GM12878 (cell line): Measurements from ENCODE around the gene DLG2. TPM values are rescaled to one million over a fixed set of nuclear protein-coding genes. Genes with fewer than 3 reads are reported as not detected.
"Not testable (repeated sequence)": the region's sequence is repeated elsewhere in the genome, so short reads cannot be mapped to it uniquely, and the experiment has no call there.

Experiments
- ATAC-seq: fragments of 200-7000 bp; cut with Tn5 transposase; 3 replicates; pipeline ENCODE4 v1.9.1; 2020; ENCODE audit warnings: mild to moderate bottlenecking, moderate library complexity
- BruUV-seq: library from RNA; stranded (reverse); fragments of 400-500 nt; replicated peaks from 2 replicates; lab custom pipeline; 2021; lab: Mats Ljungman, UMichigan
- CTCF ChIA-PET: fragments of 300-600 bp; sonication (Branson Sonifier 250); formaldehyde crosslinking; extraction: SDS; loops from one replicate; lab custom pipeline; 2021; ENCODE audit warnings: inconsistent platforms; lab: Yijun Ruan, JAX
- POLR2A ChIA-PET: fragments of 350-600 bp; formaldehyde crosslinking; extraction: SDS; loops from one replicate; lab custom pipeline; 2021; ENCODE audit warnings: inconsistent platforms; lab: Charles Lee
- RAD21 ChIA-PET: fragments of 300-600 bp; sonication (Branson Sonifier 250); formaldehyde crosslinking; loops from one replicate; lab custom pipeline; 2023; ENCODE audit warnings: antibody characterized with exemption; ENCODE audit not compliant: unreplicated experiment; lab: Charles Lee
- SMC1A ChIA-PET: fragments of 300-600 bp; sonication (Branson Sonifier 250); formaldehyde crosslinking; loops from one replicate; lab custom pipeline; 2023; ENCODE audit not compliant: unreplicated experiment, uncharacterized antibody; lab: Charles Lee
- DNase-seq: peaks from one replicate; pipeline ENCODE4 v3.0.0-alpha.2; 2011; ENCODE audit warnings: low read depth, low spot score
- FAIRE-seq: peaks from 3 replicates; lab custom pipeline; 2011; peaks lifted over from hg19 to GRCh38; lab: Jason Lieb, UNC
- H2AFZ ChIP-seq: 2 replicates; pipeline ENCODE4 v1.6.0; 2011; ENCODE audit warnings: low read depth, low read length, control low read depth; ENCODE audit not compliant: control insufficient read depth
- H3K27ac ChIP-seq: 2 replicates; pipeline ENCODE4 v1.5.1; 2011; ENCODE audit warnings: control low read depth; ENCODE audit not compliant: control insufficient read depth, insufficient read depth
- H3K27me3 ChIP-seq, 2 experiments: replicated peaks in 1 of 2; 2 replicates each; pipeline versions ENCODE4 v1.6.0 to v1.6.1; 2011; ENCODE audit warnings: low read length in 1 of 2; ENCODE audit not compliant: control insufficient read depth in 2 of 2, insufficient read depth in 2 of 2
- H3K36me3 ChIP-seq, 2 experiments: 2 replicates each; pipeline ENCODE4 v1.5.1; 2011; ENCODE audit warnings: low read length in 1 of 2; ENCODE audit not compliant: control insufficient read depth in 2 of 2, insufficient read depth in 2 of 2
- H3K4me1 ChIP-seq: 2 replicates; pipeline ENCODE4 v1.6.1; 2011; ENCODE audit warnings: mild to moderate bottlenecking, low read length, moderate library complexity, mixed read lengths; ENCODE audit not compliant: control insufficient read depth, insufficient read depth
- H3K4me2 ChIP-seq: 2 replicates; pipeline ENCODE4 v1.6.0; 2011; ENCODE audit warnings: control low read depth; ENCODE audit not compliant: control insufficient read depth, insufficient read depth
- H3K4me3 ChIP-seq: fragments of 200-600 bp; sonication (generic); 2 replicates; pipeline ENCODE4 v1.5.1; 2016
- H3K79me2 ChIP-seq: 2 replicates; pipeline ENCODE4 v1.6.0; 2011; ENCODE audit warnings: low read length; ENCODE audit not compliant: control insufficient read depth, insufficient read depth
- H3K9ac ChIP-seq: 2 replicates; pipeline ENCODE4 v1.8.0; 2011; ENCODE audit warnings: low read length, control low read depth, mixed read lengths; ENCODE audit not compliant: control insufficient read depth, insufficient read depth
- H3K9me3 ChIP-seq: replicated peaks from 3 replicates; pipeline ENCODE4 v1.5.1; 2011; ENCODE audit warnings: mild to moderate bottlenecking, low read length; ENCODE audit not compliant: control insufficient read depth, insufficient read depth
- H4K20me1 ChIP-seq: 2 replicates; pipeline ENCODE4 v1.6.0; 2011; ENCODE audit not compliant: control insufficient read depth, insufficient read depth
- ATF7 ChIP-seq: fragments of 450-650 bp; IDR thresholded peaks from 2 replicates; pipeline ENCODE4 v1.6.1; 2016; ENCODE audit warnings: low read depth, mild to moderate bottlenecking
- MEF2A ChIP-seq: IDR thresholded peaks from 2 replicates; pipeline ENCODE4 v1.6.1; 2011; ENCODE audit warnings: low read depth, mild to moderate bottlenecking, low read length, moderate library complexity; ENCODE audit not compliant: insufficient read depth
- MTA2 ChIP-seq: fragments of 450-650 bp; IDR thresholded peaks from 2 replicates; pipeline ENCODE4 v1.6.1; 2016; ENCODE audit warnings: low read depth, mild to moderate bottlenecking, moderate library complexity
- RUNX3 ChIP-seq: IDR thresholded peaks from 2 replicates; pipeline ENCODE4 v1.6.1; 2012; ENCODE audit warnings: low read length, inconsistent platforms
- WGBS: methylation state at CpG from one replicate; pipeline ENCODE4 v1.1.6; 2016; ENCODE audit warnings: low lambda C conversion rate; ENCODE audit not compliant: insufficient replicate concordance, insufficient coverage; ENCODE audit errors: missing lambda C conversion rate; 5-methylcytosine and 5-hydroxymethylcytosine counted together
- in situ Hi-C: fragments of 300-500 bp; cut with MboI; formaldehyde crosslinking; loops from 9 replicates; pipeline ENCODE4 v1.14.3; 2018; ENCODE audit warnings: mixed read lengths
- intact Hi-C: fragments of 100-400 bp; cut with micrococcal nuclease; formaldehyde crosslinking; loops from one replicate; pipeline ENCODE4 v1.14.2; 2022; ENCODE audit not compliant: unreplicated experiment
- polyA plus RNA-seq, 11 experiments: library from polyadenylated mRNA; depleted of rRNA in 4 of 11; unstranded in 6 of 11; stranded (reverse) in 5 of 11; fragments of >200 nt; fragmentation: Nextera tagmentation in 4 of 11; fragmentation: Illumina TruSeq in 1 of 11; extraction: Ambion mirVana in 4 of 11; extraction: Trizol in 1 of 11; gene quantifications; 1 replicate in 1 of 11; 2 replicates in 10 of 11; pipeline versions ENCODE4 v1.2.1 to v1.2.3, GENCODE V29; 2011 to 2016; ENCODE audit warnings: inconsistent platforms in 2 of 11, missing spikeins in 2 of 11, low read depth in 1 of 11
- total RNA-seq, 4 experiments: library from RNA; depleted of rRNA in 3 of 4; stranded (reverse); fragments of >200 nt in 3 of 4; fragmentation: Illumina TruSeq in 1 of 4; extraction: Trizol in 1 of 4; gene quantifications; 2 replicates each; pipeline versions ENCODE4 v1.2.1 to v1.2.3, GENCODE V29; 2013 to 2021
- TF ChIP-seq, protein P1 (sequence below): IDR thresholded peaks from 2 replicates; pipeline ENCODE4 v1.6.1; 2012; ENCODE audit warnings: low read length, inconsistent platforms
- TF ChIP-seq, protein P2 (sequence below): fragments of 450-650 bp; IDR thresholded peaks from 2 replicates; pipeline ENCODE4 v1.6.1; 2016; ENCODE audit warnings: mild to moderate bottlenecking

Gene DLG2
- total and polyA plus RNA-seq, 10 of the 15 experiments (the other 5 are each of a cell fraction or from before 2014, with no cell fraction given) = 0.09 to 0.98 (median 0.35) TPM

DNA sequence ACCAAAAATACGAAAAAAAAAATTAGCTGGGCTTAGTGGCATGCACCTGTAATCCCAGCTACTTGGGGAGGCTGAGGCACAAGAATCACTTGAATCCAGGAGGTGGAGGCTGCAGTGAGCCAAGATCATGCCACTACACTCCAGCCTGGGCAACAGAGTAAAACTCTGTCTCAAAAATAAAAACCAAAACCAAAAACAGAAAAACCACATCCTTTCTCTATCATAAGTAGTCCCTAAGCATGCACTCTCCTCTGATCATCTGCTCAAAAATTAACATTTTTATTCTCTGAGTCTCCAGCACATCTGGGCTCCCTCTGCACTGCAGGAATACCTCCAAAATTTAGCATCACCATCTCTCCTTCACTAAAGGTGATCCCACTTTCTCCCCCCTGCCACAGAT, 516.9 kb downstream of the DLG2 start:
- peak overlapping the region; percentile 34; the same call in 1 of the 2 replicates for H3K27ac ChIP-seq
- BruUV-seq, in situ Hi-C loops: not testable (repeated sequence)

More for the DNA sequence above, 516.9 kb downstream of the DLG2 start:
- not testable (repeated sequence) for H2AFZ ChIP-seq, H3K27me3 ChIP-seq
- RAD21 ChIA-PET = interaction anchor here (0.7 to 3.0 kb wide), 5 partner anchors 9 to 17 kb away, joined by 3 to 15 read pairs (median 4); no protein-coding TSS in a partner anchor
- H3K4me3 ChIP-seq = peak overlapping the region; percentile 49; the same call in 1 of the 2 replicates
- TF ChIP-seq, protein P1, sequence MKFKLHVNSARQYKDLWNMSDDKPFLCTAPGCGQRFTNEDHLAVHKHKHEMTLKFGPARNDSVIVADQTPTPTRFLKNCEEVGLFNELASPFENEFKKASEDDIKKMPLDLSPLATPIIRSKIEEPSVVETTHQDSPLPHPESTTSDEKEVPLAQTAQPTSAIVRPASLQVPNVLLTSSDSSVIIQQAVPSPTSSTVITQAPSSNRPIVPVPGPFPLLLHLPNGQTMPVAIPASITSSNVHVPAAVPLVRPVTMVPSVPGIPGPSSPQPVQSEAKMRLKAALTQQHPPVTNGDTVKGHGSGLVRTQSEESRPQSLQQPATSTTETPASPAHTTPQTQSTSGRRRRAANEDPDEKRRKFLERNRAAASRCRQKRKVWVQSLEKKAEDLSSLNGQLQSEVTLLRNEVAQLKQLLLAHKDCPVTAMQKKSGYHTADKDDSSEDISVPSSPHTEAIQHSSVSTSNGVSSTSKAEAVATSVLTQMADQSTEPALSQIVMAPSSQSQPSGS = peak; percentile 32; the same call in 1 of the 2 replicates
- TF ChIP-seq MTA2 (0 out of 2 replicates have a peak, but pooled peaks have one; percentile 11), MEF2A (0 out of 2 replicates have a peak, but pooled peaks have one; percentile 25), RUNX3 (peak; percentile 75), ATF7 (0 out of 2 replicates have a peak, but pooled peaks have one; percentile 16)
- TF ChIP-seq, protein P2, sequence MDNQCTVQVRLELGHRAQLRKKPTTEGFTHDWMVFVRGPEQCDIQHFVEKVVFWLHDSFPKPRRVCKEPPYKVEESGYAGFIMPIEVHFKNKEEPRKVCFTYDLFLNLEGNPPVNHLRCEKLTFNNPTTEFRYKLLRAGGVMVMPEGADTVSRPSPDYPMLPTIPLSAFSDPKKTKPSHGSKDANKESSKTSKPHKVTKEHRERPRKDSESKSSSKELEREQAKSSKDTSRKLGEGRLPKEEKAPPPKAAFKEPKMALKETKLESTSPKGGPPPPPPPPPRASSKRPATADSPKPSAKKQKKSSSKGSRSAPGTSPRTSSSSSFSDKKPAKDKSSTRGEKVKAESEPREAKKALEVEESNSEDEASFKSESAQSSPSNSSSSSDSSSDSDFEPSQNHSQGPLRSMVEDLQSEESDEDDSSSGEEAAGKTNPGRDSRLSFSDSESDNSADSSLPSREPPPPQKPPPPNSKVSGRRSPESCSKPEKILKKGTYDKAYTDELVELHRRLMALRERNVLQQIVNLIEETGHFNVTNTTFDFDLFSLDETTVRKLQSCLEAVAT = peak; percentile 69
- TF ChIP-seq, all 136 proteins: peak for 6; not testable (repeated sequence) for 130
- peak; percentile 90 for FAIRE-seq
- H3K79me2 ChIP-seq, POLR2A ChIA-PET, H4K20me1 ChIP-seq, H3K9me3 ChIP-seq, H3K9ac ChIP-seq, H3K36me3 ChIP-seq: not testable (repeated sequence)
- H3K4me2 ChIP-seq = peak overlapping the region; percentile 61
- ChIA-PET SMC1A (interaction anchor here (0.6 to 2.7 kb wide), 6 partner anchors 9 to 21 kb away, joined by 3 to 21 read pairs (median 6); no protein-coding TSS in a partner anchor), CTCF (interaction anchor here (1.4 kb wide), 1 partner anchor 9 kb away, joined by 3 read pairs; no protein-coding TSS in a partner anchor)
- WGBS = 6% methylated on average over 1 of the region's 1 CpG
- peak; percentile 95 for ATAC-seq
- H3K4me1 ChIP-seq = peaks cover 21% of the 10 kb centered on the region
- peak; percentile 30 for DNase-seq
- intact Hi-C loops = loop anchor here (10.0 kb wide), 1 partner anchor 515 kb away; the partner anchor contains the start of genes DLG2 and TMEM126B
